Neutrophil (primary cell): Measurements from ENCODE around the gene WDFY4.

ENCODE experiments used
- H3K27ac ChIP-seq: fragments of 200-600 bp; sonication (generic); 2 replicates; pipeline ENCODE4 v1.5.1; 2016; ENCODE audit warnings: mild to moderate bottlenecking, moderate library complexity
- H3K27me3 ChIP-seq: fragments of 200-600 bp; sonication (generic); 2 replicates; pipeline ENCODE4 v1.6.0; 2016; ENCODE audit warnings: mild to moderate bottlenecking
- H3K36me3 ChIP-seq: fragments of 200-600 bp; sonication (generic); 2 replicates; pipeline ENCODE4 v1.5.1; 2017
- H3K4me1 ChIP-seq, 2 experiments: fragments of 200-600 bp in 1 of 2; sonication (generic) in 1 of 2; 1 replicate in 1 of 2; 2 replicates in 1 of 2; pipeline versions ENCODE4 v1.5.1 to v1.6.1; 2013 to 2016; ENCODE audit warnings: low read depth in 1 of 2, low read length in 1 of 2, mild to moderate bottlenecking in 1 of 2, moderate library complexity in 1 of 2; ENCODE audit not compliant: control insufficient read depth in 1 of 2, insufficient read depth in 1 of 2
- H3K4me3 ChIP-seq, 2 experiments: fragments of 200-600 bp in 1 of 2; sonication (generic) in 1 of 2; 1 replicate in 1 of 2; 2 replicates in 1 of 2; pipeline ENCODE4 v1.5.1; 2013 to 2016; ENCODE audit warnings: low read depth in 1 of 2, low read length in 1 of 2, mild to moderate bottlenecking in 1 of 2, moderate library complexity in 1 of 2
- H3K9me3 ChIP-seq: fragments of 200-600 bp; sonication (generic); 2 replicates; pipeline ENCODE4 v1.5.1; 2016
- TF ChIP-seq, protein P1 (sequence below): fragments of 200-600 bp; sonication (generic); IDR thresholded peaks from 2 replicates; pipeline ENCODE4 v1.5.1; 2016; ENCODE audit warnings: antibody characterized with exemption

Gene WDFY4

GRCh38 chr10:48941427-48942075, 256.9 kb downstream of the WDFY4 start:
- Histone ChIP-seq H3K4me1 (no peaks in the 10 kb centered on the region), H3K27ac (no peak overlapping the region), H3K4me3 (no peak overlapping the region), H3K36me3 (peaks cover 62% of the 10 kb centered on the region), H3K27me3 (no peaks in the 10 kb centered on the region), H3K9me3 (no peaks in the 10 kb centered on the region)
- TF ChIP-seq, protein P1, sequence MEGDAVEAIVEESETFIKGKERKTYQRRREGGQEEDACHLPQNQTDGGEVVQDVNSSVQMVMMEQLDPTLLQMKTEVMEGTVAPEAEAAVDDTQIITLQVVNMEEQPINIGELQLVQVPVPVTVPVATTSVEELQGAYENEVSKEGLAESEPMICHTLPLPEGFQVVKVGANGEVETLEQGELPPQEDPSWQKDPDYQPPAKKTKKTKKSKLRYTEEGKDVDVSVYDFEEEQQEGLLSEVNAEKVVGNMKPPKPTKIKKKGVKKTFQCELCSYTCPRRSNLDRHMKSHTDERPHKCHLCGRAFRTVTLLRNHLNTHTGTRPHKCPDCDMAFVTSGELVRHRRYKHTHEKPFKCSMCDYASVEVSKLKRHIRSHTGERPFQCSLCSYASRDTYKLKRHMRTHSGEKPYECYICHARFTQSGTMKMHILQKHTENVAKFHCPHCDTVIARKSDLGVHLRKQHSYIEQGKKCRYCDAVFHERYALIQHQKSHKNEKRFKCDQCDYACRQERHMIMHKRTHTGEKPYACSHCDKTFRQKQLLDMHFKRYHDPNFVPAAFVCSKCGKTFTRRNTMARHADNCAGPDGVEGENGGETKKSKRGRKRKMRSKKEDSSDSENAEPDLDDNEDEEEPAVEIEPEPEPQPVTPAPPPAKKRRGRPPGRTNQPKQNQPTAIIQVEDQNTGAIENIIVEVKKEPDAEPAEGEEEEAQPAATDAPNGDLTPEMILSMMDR: no peak

DNA sequence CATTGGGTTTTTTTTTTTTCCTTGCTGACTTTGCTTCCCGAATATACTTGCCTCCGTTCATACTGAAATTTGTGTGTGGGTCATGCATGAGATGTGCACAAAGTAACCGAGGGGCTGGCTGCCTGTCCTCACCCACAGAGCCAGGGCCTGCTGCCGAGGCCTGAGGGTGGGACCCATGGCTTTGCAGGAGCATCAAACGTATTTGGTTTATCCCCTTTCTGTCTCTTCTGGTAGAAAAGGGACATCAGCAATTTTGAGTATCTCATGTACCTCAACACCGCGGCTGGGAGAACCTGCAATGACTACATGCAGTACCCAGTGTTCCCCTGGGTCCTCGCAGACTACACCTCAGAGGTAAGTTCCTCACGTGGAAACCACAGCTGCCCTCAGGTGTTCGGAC, 258.4 kb downstream of the WDFY4 start:
- TF ChIP-seq, protein P1: no peak
- no peaks in the 10 kb centered on the region for H3K9me3 ChIP-seq
- H3K27ac ChIP-seq: no peak overlapping the region
- H3K36me3 ChIP-seq: peaks cover 70% of the 10 kb centered on the region
- no peaks in the 10 kb centered on the region for H3K27me3 ChIP-seq
- H3K4me3 ChIP-seq: no peak overlapping the region
- no peaks in the 10 kb centered on the region for H3K4me1 ChIP-seq

GRCh38 chr10:48944171-48944570, 259.5 kb downstream of the WDFY4 start:
- H3K36me3 ChIP-seq: peaks cover 80% of the 10 kb centered on the region
- no peaks in the 10 kb centered on the region for H3K27me3 ChIP-seq

GRCh38 chr10:48945441-48946130, 260.9 kb downstream of the WDFY4 start:
- Histone ChIP-seq H3K27me3 (no peaks in the 10 kb centered on the region), H3K36me3 (peaks cover 94% of the 10 kb centered on the region), H3K4me3 (no peak overlapping the region), H3K4me1 (no peaks in the 10 kb centered on the region), H3K9me3 (no peaks in the 10 kb centered on the region), H3K27ac (no peak overlapping the region)
- TF ChIP-seq, protein P1: no peak

More at GRCh38 chr10:48944171-48944570, 259.5 kb downstream of the WDFY4 start:
- H3K9me3 ChIP-seq: no peaks in the 10 kb centered on the region
- H3K4me3 ChIP-seq: no peak overlapping the region
- H3K27ac ChIP-seq: no peak overlapping the region
- TF ChIP-seq, protein P1: no peak
- no peaks in the 10 kb centered on the region for H3K4me1 ChIP-seq

GRCh38 chr10:48946332-48946731, 261.7 kb downstream of the WDFY4 start:
- H3K4me3 ChIP-seq: no peak overlapping the region
- no peak overlapping the region for H3K27ac ChIP-seq
- no peaks in the 10 kb centered on the region for H3K27me3 ChIP-seq
- H3K4me1 ChIP-seq: no peaks in the 10 kb centered on the region
- H3K9me3 ChIP-seq: no peaks in the 10 kb centered on the region
- TF ChIP-seq, protein P1: no peak
- H3K36me3 ChIP-seq: peaks cover 100% of the 10 kb centered on the region
